Endothelial cell of umbilical vein (primary cell): Measurements from ENCODE around the gene CACNA2D2.

Experiments
- EZH2 ChIP-seq: IDR thresholded peaks from 2 replicates; pipeline ENCODE4 v1.6.1; 2012; ENCODE audit warnings: borderline replicate concordance, low read depth, mild to moderate bottlenecking, moderate library complexity, low read length, inconsistent platforms; ENCODE audit not compliant: severe bottlenecking
- JUN ChIP-seq: IDR thresholded peaks from 2 replicates; pipeline ENCODE4 v1.6.1; 2011; ENCODE audit warnings: borderline replicate concordance, low read depth; ENCODE audit not compliant: insufficient read length, insufficient read depth
- POLR2A ChIP-seq: IDR thresholded peaks from 2 replicates; pipeline ENCODE4 v1.6.1; 2012; ENCODE audit warnings: low read depth, mild to moderate bottlenecking, control low read depth, low read length
- TF ChIP-seq, protein P1 (sequence below), 2 donors: IDR thresholded peaks; 1 replicate in 1 of 2; 2 replicates in 1 of 2; pipeline ENCODE4 v1.5.1; 2011; ENCODE audit warnings: low read length in 2 of 2, mild to moderate bottlenecking in 2 of 2, moderate library complexity in 2 of 2, control low read depth in 1 of 2, inconsistent platforms in 1 of 2, low read depth in 1 of 2; ENCODE audit not compliant: insufficient read depth in 1 of 2; ENCODE audit errors: extremely low read depth in 1 of 2

DNA sequence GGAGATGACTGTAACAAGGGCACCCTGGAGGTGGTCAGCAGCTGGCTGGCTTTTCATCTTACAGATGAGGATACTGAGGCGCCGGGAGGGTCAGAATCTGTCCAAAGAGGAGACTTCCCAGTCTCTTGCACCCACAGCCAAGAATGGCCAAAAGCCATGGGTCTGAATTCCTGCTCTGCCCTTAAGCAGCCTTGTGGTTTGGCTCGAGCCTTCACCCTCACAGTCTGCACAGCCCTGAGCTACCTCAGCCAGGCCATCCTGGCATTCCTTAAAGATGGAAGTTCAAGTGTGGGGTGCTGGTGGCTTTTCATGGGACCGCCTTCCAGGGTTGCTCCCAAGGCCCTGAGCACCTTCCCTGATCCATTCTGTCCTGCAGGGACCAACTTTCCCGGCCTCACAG is 59.2 kb downstream of the CACNA2D2 start:
- TF ChIP-seq JUN (no peak), POLR2A (no peak), EZH2 (no peak)
- TF ChIP-seq, protein P1, sequence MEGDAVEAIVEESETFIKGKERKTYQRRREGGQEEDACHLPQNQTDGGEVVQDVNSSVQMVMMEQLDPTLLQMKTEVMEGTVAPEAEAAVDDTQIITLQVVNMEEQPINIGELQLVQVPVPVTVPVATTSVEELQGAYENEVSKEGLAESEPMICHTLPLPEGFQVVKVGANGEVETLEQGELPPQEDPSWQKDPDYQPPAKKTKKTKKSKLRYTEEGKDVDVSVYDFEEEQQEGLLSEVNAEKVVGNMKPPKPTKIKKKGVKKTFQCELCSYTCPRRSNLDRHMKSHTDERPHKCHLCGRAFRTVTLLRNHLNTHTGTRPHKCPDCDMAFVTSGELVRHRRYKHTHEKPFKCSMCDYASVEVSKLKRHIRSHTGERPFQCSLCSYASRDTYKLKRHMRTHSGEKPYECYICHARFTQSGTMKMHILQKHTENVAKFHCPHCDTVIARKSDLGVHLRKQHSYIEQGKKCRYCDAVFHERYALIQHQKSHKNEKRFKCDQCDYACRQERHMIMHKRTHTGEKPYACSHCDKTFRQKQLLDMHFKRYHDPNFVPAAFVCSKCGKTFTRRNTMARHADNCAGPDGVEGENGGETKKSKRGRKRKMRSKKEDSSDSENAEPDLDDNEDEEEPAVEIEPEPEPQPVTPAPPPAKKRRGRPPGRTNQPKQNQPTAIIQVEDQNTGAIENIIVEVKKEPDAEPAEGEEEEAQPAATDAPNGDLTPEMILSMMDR (IDR thresholded peaks at IDR 0.05; ENCODE audit: extremely low read depth in 1 of 2, insufficient read depth in 1 of 2, low read depth in 1 of 2, low read length in 2 of 2): no peak
